K562 (cell line): ENCODE measurements around the gene DGKK.

ENCODE experiments used
- CBX3 ChIP-seq, 2 experiments: IDR thresholded peaks; 1 replicate in 1 of 2; 2 replicates in 1 of 2; pipeline ENCODE4 v1.6.1; 2012; ENCODE audit warnings: inconsistent platforms in 2 of 2, low read length in 2 of 2, borderline replicate concordance in 1 of 2, control low read depth in 1 of 2
- FOXM1 ChIP-seq, 2 experiments: fragments of 450-650 bp in 1 of 2; sonication (generic) in 1 of 2; formaldehyde crosslinking in 1 of 2; IDR thresholded peaks; 2 replicates each; pipeline versions ENCODE4 v1.6.1 to v1.9.0; 2017 to 2022; ENCODE audit warnings: low read depth in 2 of 2, mild to moderate bottlenecking in 2 of 2, missing genetic modification reagents in 1 of 2, moderate library complexity in 1 of 2
- MAZ ChIP-seq, 2 experiments: fragments of 450-650 bp in 1 of 2; sonication (generic) in 1 of 2; formaldehyde crosslinking; IDR thresholded peaks in 1 of 2; conservative IDR thresholded peaks in 1 of 2; 2 replicates each; pipeline versions ENCODE4 v1.4.0 to v1.5.0; 2020; ENCODE audit warnings: mild to moderate bottlenecking in 1 of 2, missing genetic modification reagents in 1 of 2
- POLR2A ChIP-seq: fragments of 450-650 bp; conservative IDR thresholded peaks from 2 replicates; pipeline ENCODE4 v1.6.1; 2016
- RBM39 ChIP-seq: fragments of 200-400 bp; formaldehyde crosslinking; optimal IDR thresholded peaks from 2 replicates; pipeline ENCODE3; 2018; ENCODE audit warnings: low read depth, low read length
- ZBTB17 ChIP-seq: fragments of 450-650 bp; formaldehyde crosslinking; IDR thresholded peaks from 2 replicates; pipeline ENCODE4 v1.4.0; 2020; ENCODE audit warnings: mild to moderate bottlenecking
- ZKSCAN8 ChIP-seq: fragments of 200-800 bp; sonication (Bioruptor generic); IDR thresholded peaks from 2 replicates; pipeline ENCODE4 v1.6.1; 2016; ENCODE audit warnings: missing genetic modification characterization, missing compliant biosample characterization
- TF ChIP-seq, protein P1 (sequence below), 3 experiments: IDR thresholded peaks in 2 of 3; conservative IDR thresholded peaks in 1 of 3; 2 replicates each; pipeline ENCODE4 v1.5.1; 2011 to 2012; ENCODE audit warnings: low read length in 3 of 3, mild to moderate bottlenecking in 3 of 3, control low read depth in 2 of 3, improper control_type of control experiment in 1 of 3, inconsistent platforms in 1 of 3, low read depth in 1 of 3, mixed read lengths in 1 of 3, moderate library complexity in 1 of 3; ENCODE audit not compliant: insufficient read depth in 2 of 3

DNA sequence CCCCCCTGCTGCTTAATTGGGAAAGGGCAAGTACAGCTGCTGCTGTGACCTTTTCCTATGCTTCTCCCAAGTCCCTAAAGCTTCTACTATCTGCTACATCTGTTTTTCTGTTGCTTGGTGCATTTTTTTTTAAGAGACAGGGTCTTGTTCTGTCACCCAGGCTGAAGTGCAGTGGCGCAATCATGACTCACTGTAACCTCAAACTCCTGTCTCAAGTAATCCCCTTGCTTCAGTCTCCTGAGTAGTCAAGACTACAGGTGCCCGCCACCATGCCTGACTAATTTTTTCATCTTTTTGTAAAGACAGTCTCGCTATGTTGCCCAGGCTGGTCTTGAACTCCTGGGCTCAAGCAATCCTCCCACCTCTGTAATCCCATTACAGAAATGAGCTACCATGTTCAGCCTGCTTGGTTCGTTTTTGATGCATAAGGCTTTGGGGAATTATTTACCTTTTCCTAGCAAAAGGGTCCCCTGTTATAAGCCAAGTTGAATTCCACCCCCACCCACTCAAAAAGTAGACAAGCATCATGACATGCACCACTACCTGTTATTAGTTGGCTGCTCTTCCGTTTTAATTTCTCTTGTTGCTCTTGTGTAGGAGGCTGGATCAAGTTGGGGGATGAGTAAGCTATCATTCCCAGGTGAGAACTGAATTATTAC lies 39.6 kb downstream of the DGKK start:
- TF ChIP-seq CBX3 (IDR thresholded peaks at IDR 0.05; ENCODE audit: borderline replicate concordance in 1 of 2, low read length in 2 of 2): no peak
- TF ChIP-seq FOXM1 (IDR thresholded peaks at IDR 0.05; ENCODE audit: low read depth): no peak
- no peak for TF ChIP-seq FOXM1 (CRISPR knock-in tag; IDR thresholded peaks at IDR 0.05; ENCODE audit: low read depth)
- no peak for TF ChIP-seq ZKSCAN8 (CRISPR knock-in tag)
- TF ChIP-seq POLR2A: no peak
- TF ChIP-seq, protein P1, sequence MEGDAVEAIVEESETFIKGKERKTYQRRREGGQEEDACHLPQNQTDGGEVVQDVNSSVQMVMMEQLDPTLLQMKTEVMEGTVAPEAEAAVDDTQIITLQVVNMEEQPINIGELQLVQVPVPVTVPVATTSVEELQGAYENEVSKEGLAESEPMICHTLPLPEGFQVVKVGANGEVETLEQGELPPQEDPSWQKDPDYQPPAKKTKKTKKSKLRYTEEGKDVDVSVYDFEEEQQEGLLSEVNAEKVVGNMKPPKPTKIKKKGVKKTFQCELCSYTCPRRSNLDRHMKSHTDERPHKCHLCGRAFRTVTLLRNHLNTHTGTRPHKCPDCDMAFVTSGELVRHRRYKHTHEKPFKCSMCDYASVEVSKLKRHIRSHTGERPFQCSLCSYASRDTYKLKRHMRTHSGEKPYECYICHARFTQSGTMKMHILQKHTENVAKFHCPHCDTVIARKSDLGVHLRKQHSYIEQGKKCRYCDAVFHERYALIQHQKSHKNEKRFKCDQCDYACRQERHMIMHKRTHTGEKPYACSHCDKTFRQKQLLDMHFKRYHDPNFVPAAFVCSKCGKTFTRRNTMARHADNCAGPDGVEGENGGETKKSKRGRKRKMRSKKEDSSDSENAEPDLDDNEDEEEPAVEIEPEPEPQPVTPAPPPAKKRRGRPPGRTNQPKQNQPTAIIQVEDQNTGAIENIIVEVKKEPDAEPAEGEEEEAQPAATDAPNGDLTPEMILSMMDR (IDR thresholded peaks at IDR 0.05 in 2 of 3, conservative IDR thresholded peaks at IDR 0.05 in 1 of 3; ENCODE audit: insufficient read depth in 2 of 3, low read depth in 1 of 3, low read length in 3 of 3): no peak
- TF ChIP-seq MAZ (CRISPR knock-in tag; conservative IDR thresholded peaks at IDR 0.05 in 1 of 2, IDR thresholded peaks at IDR 0.05 in 1 of 2): no peak
- TF ChIP-seq RBM39: no peak
- no peak for TF ChIP-seq ZBTB17 (CRISPR knock-in tag)
